Measurements from ENCODE around the gene TSC2.

GRCh38 chr16:2092866-2093265, 45.1 kb downstream of the TSC2 start:
- TF ChIP-seq CTCF (IDR thresholded peaks at IDR 0.05) (no peak), ZFX (IDR thresholded peaks at IDR 0.05; ENCODE audit: borderline replicate concordance) (no peak)

All from 22Rv1 (cell line).